Adrenal gland (tissue), 12 donors: Measurements from ENCODE around the gene PRKN. TPM values are rescaled to one million over a fixed set of nuclear protein-coding genes. Genes with fewer than 3 reads are reported as not detected.

Experiments
- DNase-seq, 7 donors: peaks; one replicate each; pipeline ENCODE4 v3.0.0-alpha.2; 2019 to 2020
- H3K27ac ChIP-seq, 5 donors: fragments of 200-600 bp; sonication (generic) in 4 of 5; 1 replicate in 3 of 5; 2 replicates in 2 of 5; pipeline versions ENCODE4 v1.5.1 to v1.8.0; 2016 to 2020; ENCODE audit warnings: mild to moderate bottlenecking in 1 of 5
- H3K27me3 ChIP-seq: fragments of 200-600 bp; 2 replicates; pipeline ENCODE4 v1.8.0; 2021
- H3K36me3 ChIP-seq, 2 donors: fragments of 200-600 bp; replicated peaks in 1 of 2; 1 replicate in 1 of 2; 2 replicates in 1 of 2; pipeline versions ENCODE4 v1.5.1 to v1.8.0; 2018 to 2022
- H3K4me1 ChIP-seq, 2 donors: fragments of 200-600 bp; replicated peaks in 1 of 2; 1 replicate in 1 of 2; 2 replicates in 1 of 2; pipeline versions ENCODE4 v1.5.1 to v1.8.0; 2018 to 2021
- H3K4me3 ChIP-seq, 4 donors: fragments of 200-600 bp; sonication (generic) in 3 of 4; one replicate each; pipeline ENCODE4 v1.5.1; 2016 to 2018
- H3K9me3 ChIP-seq, 3 donors: fragments of 200-600 bp; sonication (generic) in 1 of 3; replicated peaks in 1 of 3; 1 replicate in 2 of 3; 2 replicates in 1 of 3; pipeline versions ENCODE4 v1.5.1 to v1.8.0; 2016 to 2021
- POLR2A ChIP-seq, 2 donors: fragments of 450-650 bp; IDR thresholded peaks; one replicate each; pipeline ENCODE4 v1.6.1; 2017; ENCODE audit warnings: antibody characterized with exemption in 2 of 2, mild to moderate bottlenecking in 2 of 2, moderate library complexity in 1 of 2
- WGBS, 4 donors: extraction: QIAGEN DNeasy Blood & Tissue Kit in 2 of 4; methylation state at CpG; one replicate each; pipeline versions ENCODE4 v1.1.5 to v1.1.7; 2013 to 2017; 5-methylcytosine and 5-hydroxymethylcytosine counted together
- intact Hi-C, 2 donors: fragments of 100-400 bp; cut with DNase I; formaldehyde crosslinking; loops; one replicate each; pipeline versions ENCODE4 v1.14.1 to v1.15.0; 2022 to 2023
- polyA plus RNA-seq, 3 donors: library from polyadenylated mRNA; stranded (reverse); fragments of 200-250 nt in 2 of 3; fragments of 350-450 nt in 1 of 3; fragmentation: Illumina TruSeq in 1 of 3; extraction: RNeasy Lipid Tissue Mini Kit (QIAGEN cat#74804) in 1 of 3; gene quantifications; one replicate each; pipeline ENCODE4 v1.2.3, GENCODE V29; 2013 to 2014
- total RNA-seq, 9 donors: library from RNA; depleted of rRNA in 4 of 9; stranded (reverse); fragments of >200 nt in 4 of 9; fragments of 120-200 nt in 1 of 9; fragmentation: NEBNext Ultra II Directional in 1 of 9; extraction: Animal tissue kit (Norgen Biotek cat#: 25700) in 1 of 9; gene quantifications; one replicate each; pipeline versions ENCODE4 v1.1.0 to v1.2.4, GENCODE V29; 2013 to 2023
- TF ChIP-seq, protein P1 (sequence below), 6 experiments: fragments of 450-650 bp in 4 of 6; fragments of 200-600 bp in 2 of 6; sonication (generic) in 1 of 6; IDR thresholded peaks; 1 replicate in 5 of 6; 2 replicates in 1 of 6; pipeline versions ENCODE4 v1.5.1 to v1.8.0; 2016 to 2021; ENCODE audit warnings: antibody characterized with exemption in 6 of 6, mild to moderate bottlenecking in 2 of 6, moderate library complexity in 1 of 6
- donor health status: healthy with polysubstance abuse.
- donor health status: Bipolar disorder and iron deficiency.
- donor health status: DM: yes; HTN: yes; CAD: no.
- donor health status: DM: no; HTN: no; CAD: no.
- donor health status: DM: no; HTN: no; CAD: no.
- donor health status: DM: yes; HTN: yes; CAD: no.

The PRKN gene
- total and polyA plus RNA-seq, 12 donors = 1.9 to 159 (median 13.3) TPM

DNA sequence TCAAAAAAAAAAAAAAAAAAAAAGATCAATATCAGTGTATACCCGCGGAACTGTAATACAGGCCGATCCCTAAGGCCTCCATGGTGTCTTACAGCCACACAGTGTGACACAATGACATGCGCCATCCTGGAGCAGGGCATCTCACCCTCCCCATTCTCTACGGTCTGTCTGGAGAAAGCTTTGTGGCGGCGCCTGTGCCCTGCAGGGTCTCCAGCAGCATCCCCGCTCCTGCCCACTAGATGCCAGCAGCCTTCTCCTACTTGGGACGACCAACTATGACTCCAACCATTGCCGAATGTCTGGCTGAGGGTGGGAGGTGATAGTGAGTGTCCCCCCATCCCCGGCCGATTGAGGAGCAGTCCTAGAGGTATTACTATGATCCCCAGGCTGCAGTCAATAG, 894.9 kb downstream of the PRKN start:
- Histone ChIP-seq H3K4me1 (peaks cover 0 to 4% of the 10 kb centered on the region in 2 donors), H3K4me3 (no peak overlapping the region), H3K27me3 (no peaks in the 10 kb centered on the region), H3K9me3 (no peaks in the 10 kb centered on the region), H3K36me3 (no peaks in the 10 kb centered on the region), H3K27ac (no peak overlapping the region)
- WGBS, 4 donors = 86 to 99% (median 91%) methylated on average over 12 of the region's 12 CpGs
- TF ChIP-seq, protein P1, sequence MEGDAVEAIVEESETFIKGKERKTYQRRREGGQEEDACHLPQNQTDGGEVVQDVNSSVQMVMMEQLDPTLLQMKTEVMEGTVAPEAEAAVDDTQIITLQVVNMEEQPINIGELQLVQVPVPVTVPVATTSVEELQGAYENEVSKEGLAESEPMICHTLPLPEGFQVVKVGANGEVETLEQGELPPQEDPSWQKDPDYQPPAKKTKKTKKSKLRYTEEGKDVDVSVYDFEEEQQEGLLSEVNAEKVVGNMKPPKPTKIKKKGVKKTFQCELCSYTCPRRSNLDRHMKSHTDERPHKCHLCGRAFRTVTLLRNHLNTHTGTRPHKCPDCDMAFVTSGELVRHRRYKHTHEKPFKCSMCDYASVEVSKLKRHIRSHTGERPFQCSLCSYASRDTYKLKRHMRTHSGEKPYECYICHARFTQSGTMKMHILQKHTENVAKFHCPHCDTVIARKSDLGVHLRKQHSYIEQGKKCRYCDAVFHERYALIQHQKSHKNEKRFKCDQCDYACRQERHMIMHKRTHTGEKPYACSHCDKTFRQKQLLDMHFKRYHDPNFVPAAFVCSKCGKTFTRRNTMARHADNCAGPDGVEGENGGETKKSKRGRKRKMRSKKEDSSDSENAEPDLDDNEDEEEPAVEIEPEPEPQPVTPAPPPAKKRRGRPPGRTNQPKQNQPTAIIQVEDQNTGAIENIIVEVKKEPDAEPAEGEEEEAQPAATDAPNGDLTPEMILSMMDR (IDR thresholded peaks at IDR 0.05) = no peak
- TF ChIP-seq POLR2A (IDR thresholded peaks at IDR 0.05) = no peak
- no peak for DNase-seq
- intact Hi-C loops = no loop called here

DNA sequence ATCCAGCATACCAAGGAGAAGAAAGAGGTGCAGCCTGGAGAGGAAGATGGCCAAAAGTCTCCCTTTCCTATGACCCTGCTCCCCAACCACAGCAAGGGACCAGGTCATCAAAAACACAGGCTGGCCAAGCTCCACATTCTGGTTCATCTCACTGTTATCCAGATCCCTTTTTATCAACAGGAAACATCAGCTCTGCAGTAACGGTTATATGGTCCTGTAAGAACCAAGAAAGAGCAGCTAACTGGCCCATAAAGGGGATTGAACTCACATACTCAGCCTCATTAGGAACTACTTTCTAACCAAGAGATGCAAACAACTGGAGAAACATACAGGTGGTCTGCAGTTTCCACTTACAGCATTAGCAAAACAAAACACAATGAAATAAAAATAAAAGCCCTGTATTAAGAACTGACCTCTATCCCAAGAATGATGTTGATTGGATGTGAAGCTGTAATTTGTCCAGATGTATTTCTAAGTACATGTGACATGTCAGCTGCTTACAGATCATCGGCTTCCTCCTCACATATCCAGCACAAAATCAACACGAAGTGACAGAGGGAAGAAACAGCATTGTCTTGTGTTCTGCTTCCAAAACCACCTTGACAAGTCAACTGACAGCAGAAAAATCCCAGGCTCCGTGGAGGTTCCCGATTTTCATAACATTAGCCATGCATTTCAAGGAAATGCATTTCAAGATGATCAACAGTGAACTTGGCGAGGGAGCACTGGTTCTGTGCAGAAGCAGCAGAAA, 896.5 kb downstream of the PRKN start:
- 59 to 70% (median 64%) methylated on average over 6 of the region's 6 CpGs for WGBS, 4 donors
- intact Hi-C loops = no loop called here
- Histone ChIP-seq H3K27ac (no peak overlapping the region), H3K4me1 (no peaks in the 10 kb centered on the region), H3K27me3 (no peaks in the 10 kb centered on the region), H3K4me3 (no peak overlapping the region), H3K36me3 (no peaks in the 10 kb centered on the region), H3K9me3 (no peaks in the 10 kb centered on the region)
- TF ChIP-seq, protein P1 (IDR thresholded peaks at IDR 0.05) = no peak
- no peak for TF ChIP-seq POLR2A (IDR thresholded peaks at IDR 0.05)
- DNase-seq = no peak

DNA sequence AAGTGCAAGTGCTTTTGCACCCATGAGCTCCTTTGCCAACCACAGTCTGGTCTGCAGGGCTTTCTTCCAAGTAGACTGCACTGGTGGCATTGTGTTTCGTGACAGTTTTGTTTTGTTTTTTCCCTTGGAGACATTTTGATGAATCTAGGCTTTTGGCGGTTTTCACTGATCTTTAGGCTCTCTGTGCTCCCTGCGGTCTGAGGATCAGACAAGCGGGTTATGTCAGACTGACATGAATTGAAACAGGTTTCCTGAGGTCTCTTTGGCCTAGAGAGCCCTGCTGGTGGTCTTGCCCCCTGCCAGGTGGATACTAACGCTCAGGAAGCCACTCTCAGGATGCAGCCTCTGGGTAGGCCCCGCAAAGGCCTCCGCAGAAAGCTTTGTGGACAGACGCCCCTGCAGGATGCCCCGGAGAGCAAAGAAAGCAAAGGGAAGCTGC, 898.3 kb downstream of the PRKN start:
- intact Hi-C loops = no loop called here
- no peaks in the 10 kb centered on the region for H3K27me3 ChIP-seq
- TF ChIP-seq, protein P1 (IDR thresholded peaks at IDR 0.05) = no peak
- no peak for TF ChIP-seq POLR2A (IDR thresholded peaks at IDR 0.05)
- DNase-seq = no peak
- H3K36me3 ChIP-seq = no peaks in the 10 kb centered on the region
- no peaks in the 10 kb centered on the region for H3K9me3 ChIP-seq
- 65 to 90% (median 77%) methylated on average over 5 to 9 of the region's 9 CpGs for WGBS, 4 donors
- H3K4me3 ChIP-seq = no peak overlapping the region
- H3K27ac ChIP-seq = no peak overlapping the region
- no peaks in the 10 kb centered on the region for H3K4me1 ChIP-seq

DNA sequence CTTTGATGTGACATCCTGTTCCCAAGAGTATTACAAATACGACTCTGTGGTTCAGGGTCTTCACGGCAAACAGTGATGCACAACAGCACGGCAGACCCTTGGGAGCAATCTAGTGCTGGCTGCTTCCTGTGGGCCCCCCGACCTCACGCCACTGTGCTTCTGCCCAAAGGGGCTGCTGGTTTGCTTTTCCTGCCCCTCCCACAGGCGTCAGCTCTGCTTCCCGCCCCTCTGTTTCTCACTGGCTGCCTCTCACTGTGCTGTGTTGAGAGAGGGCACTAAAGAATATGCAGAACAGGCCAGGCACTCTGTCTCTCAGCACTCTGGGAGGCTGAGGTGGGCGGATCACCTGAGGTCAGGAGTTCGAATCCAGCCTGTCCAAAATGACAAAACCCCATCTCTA, 899.2 kb downstream of the PRKN start:
- WGBS, 4 donors = 64 to 79% (median 72%) methylated on average over 9 of the region's 9 CpGs
- TF ChIP-seq, protein P1 (IDR thresholded peaks at IDR 0.05) = no peak
- no peak for TF ChIP-seq POLR2A (IDR thresholded peaks at IDR 0.05)
- DNase-seq = no peak
- intact Hi-C loops = no loop called here
- no peak overlapping the region for H3K27ac ChIP-seq
- H3K9me3 ChIP-seq = no peaks in the 10 kb centered on the region
- no peaks in the 10 kb centered on the region for H3K36me3 ChIP-seq
- no peaks in the 10 kb centered on the region for H3K4me1 ChIP-seq
- no peak overlapping the region for H3K4me3 ChIP-seq
- H3K27me3 ChIP-seq = no peaks in the 10 kb centered on the region
